OCI-LY7 (cell line): ENCODE data around the gene RAB17. TPM values are rescaled to one million over a fixed set of nuclear protein-coding genes. Genes with fewer than 3 reads are reported as not detected.

Experiments used
- BruUV-seq: library from RNA; stranded (reverse); fragments of 400-500 nt; replicated peaks from 2 replicates; lab custom pipeline; 2021; lab: Mats Ljungman, UMichigan
- CTCF ChIA-PET: fragments of 300-600 bp; sonication (Branson Sonifier 250); formaldehyde crosslinking; loops from one replicate; lab custom pipeline; 2022; ENCODE audit warnings: antibody characterized with exemption; ENCODE audit not compliant: unreplicated experiment; lab: Charles Lee
- POLR2A ChIA-PET: fragments of 300-600 bp; sonication (Branson Sonifier 250); formaldehyde crosslinking; loops from one replicate; lab custom pipeline; 2022; ENCODE audit warnings: antibody characterized with exemption; lab: Charles Lee
- DNase-seq: peaks from one replicate; pipeline ENCODE4 v3.0.0-alpha.2; 2015; ENCODE audit warnings: low spot score
- H2AFZ ChIP-seq: fragments of 200-600 bp; sonication (generic), shearing (Covaris generic); 2 replicates; pipeline ENCODE4 v1.6.1; 2014; ENCODE audit warnings: mild to moderate bottlenecking, antibody characterized with exemption, low read length, moderate library complexity
- H3K27ac ChIP-seq: fragments of 200-600 bp; sonication (generic); 2 replicates; pipeline ENCODE4 v1.5.1; 2014; ENCODE audit warnings: mixed run types, low read depth, mild to moderate bottlenecking, moderate library complexity, low read length, inconsistent platforms; ENCODE audit not compliant: poor library complexity, severe bottlenecking
- H3K36me3 ChIP-seq: fragments of 200-600 bp; sonication (generic); 2 replicates; pipeline ENCODE4 v1.6.1; 2014; ENCODE audit warnings: mild to moderate bottlenecking, antibody characterized with exemption, low read length, moderate library complexity, mixed read lengths; ENCODE audit not compliant: insufficient read depth
- H3K4me1 ChIP-seq: fragments of 200-600 bp; sonication (generic); 2 replicates; pipeline ENCODE4 v1.5.1; 2014; ENCODE audit warnings: mild to moderate bottlenecking, low read length; ENCODE audit not compliant: insufficient read depth, poor library complexity, severe bottlenecking
- H3K4me2 ChIP-seq: fragments of 200-600 bp; sonication (generic); 2 replicates; pipeline ENCODE4 v1.6.1; 2014; ENCODE audit warnings: mild to moderate bottlenecking, low read length
- H3K4me3 ChIP-seq: fragments of 200-600 bp; sonication (generic); 2 replicates; pipeline ENCODE4 v1.5.1; 2014; ENCODE audit warnings: mild to moderate bottlenecking, low read depth, low read length; ENCODE audit not compliant: poor library complexity, severe bottlenecking
- H3K79me2 ChIP-seq: fragments of 200-600 bp; sonication (generic); 2 replicates; pipeline ENCODE4 v1.6.1; 2016; ENCODE audit warnings: low read depth, mild to moderate bottlenecking, low read length, moderate library complexity, mixed read lengths; ENCODE audit not compliant: insufficient read depth
- H3K9me2 ChIP-seq: fragments of 200-600 bp; sonication (generic); 2 replicates; pipeline ENCODE4 v1.6.1; 2016; ENCODE audit warnings: mild to moderate bottlenecking, low read length, mixed read lengths; ENCODE audit not compliant: insufficient read depth
- H3K9me3 ChIP-seq: fragments of 200-600 bp; sonication (generic); 2 replicates; pipeline ENCODE4 v1.6.1; 2014; ENCODE audit warnings: mild to moderate bottlenecking, mixed run types, low read length, mixed read lengths
- H4K20me1 ChIP-seq: fragments of 200-600 bp; sonication (generic); 2 replicates; pipeline ENCODE4 v1.6.1; 2014; ENCODE audit warnings: mild to moderate bottlenecking, antibody characterized with exemption, low read length, moderate library complexity, mixed read lengths; ENCODE audit not compliant: insufficient read depth
- EZH2phosphoT487 ChIP-seq: fragments of 200-600 bp; sonication (generic); IDR thresholded peaks from 2 replicates; pipeline ENCODE4 v1.6.1; 2018; ENCODE audit warnings: low read depth, borderline replicate concordance, mild to moderate bottlenecking, mixed run types, antibody characterized with exemption, low read length, moderate library complexity, mixed read lengths
- intact Hi-C: fragments of 100-400 bp; cut with micrococcal nuclease; formaldehyde crosslinking; loops from one replicate; pipeline ENCODE4 v1.10.0; 2022; ENCODE audit not compliant: unreplicated experiment
- total RNA-seq, 2 experiments: library from RNA; depleted of rRNA in 1 of 2; stranded (reverse); fragments of >200 nt in 1 of 2; shearing (Covaris generic) in 1 of 2; gene quantifications; 2 replicates each; pipeline ENCODE4 v1.2.3, GENCODE V29; 2014 to 2022
- TF ChIP-seq, protein P1 (sequence below): fragments of 200-600 bp; sonication (generic); conservative IDR thresholded peaks from 2 replicates; pipeline ENCODE4 v1.5.1; 2014; ENCODE audit warnings: mild to moderate bottlenecking, antibody characterized with exemption, low read length, moderate library complexity, mixed read lengths

The RAB17 gene
- total RNA-seq, 2 experiments from 2014 or later: not detected

DNA sequence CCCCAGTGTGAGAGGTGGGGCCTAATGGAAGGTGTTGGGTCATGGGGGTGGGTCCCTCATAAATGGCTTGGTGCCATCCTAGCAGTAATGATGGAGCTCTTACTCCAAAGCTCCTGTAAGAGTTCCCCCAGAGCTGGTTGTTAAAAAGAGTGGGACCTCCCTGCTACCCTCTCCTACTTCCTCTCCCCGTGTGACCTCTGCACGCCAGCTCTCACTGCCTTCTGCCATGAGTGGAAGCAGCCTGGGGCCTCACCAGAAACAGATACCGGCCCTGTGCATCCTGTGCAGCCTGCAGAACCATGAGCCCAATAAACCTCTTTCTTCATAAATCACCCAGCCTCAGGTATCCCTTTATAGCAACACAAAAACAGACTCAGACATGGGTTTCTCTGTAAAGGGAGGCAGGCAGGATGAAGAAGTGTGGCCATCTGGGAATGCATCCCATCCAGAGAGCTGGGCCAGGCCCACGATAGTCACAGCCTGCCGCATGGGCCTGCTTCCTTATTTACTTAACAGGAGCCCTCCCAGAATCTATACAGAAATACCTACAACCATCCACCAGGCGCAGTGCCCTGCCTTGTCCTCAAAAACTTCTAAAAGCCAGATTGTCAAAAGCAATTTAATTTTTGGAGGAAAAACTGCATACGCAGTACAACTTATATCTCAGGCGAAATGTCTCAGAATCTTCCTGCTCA lies 16.7 kb downstream of the RAB17 start:
- TF ChIP-seq EZH2phosphoT487: no peak
- no peaks in the 10 kb centered on the region for H4K20me1 ChIP-seq
- no peaks in the 10 kb centered on the region for H3K9me3 ChIP-seq
- H3K4me1 ChIP-seq: no peaks in the 10 kb centered on the region
- H3K4me2 ChIP-seq: no peak overlapping the region
- H2AFZ ChIP-seq: no peak overlapping the region
- no peak overlapping the region for H3K4me3 ChIP-seq
- H3K79me2 ChIP-seq: no peaks in the 10 kb centered on the region
- ChIA-PET POLR2A (interaction anchor here (0.7 kb wide), 1 partner anchor 1867 kb away, joined by 4 read pairs; no protein-coding TSS in a partner anchor), CTCF (no interaction called here)
- no TSS peak for BruUV-seq
- no peak for DNase-seq
- no peaks in the 10 kb centered on the region for H3K9me2 ChIP-seq
- H3K27ac ChIP-seq: no peak overlapping the region
- H3K36me3 ChIP-seq: no peaks in the 10 kb centered on the region
- intact Hi-C loops: loop anchor here (10.0 kb wide), 1 partner anchor 449 kb away; no protein-coding TSS in a partner anchor

DNA sequence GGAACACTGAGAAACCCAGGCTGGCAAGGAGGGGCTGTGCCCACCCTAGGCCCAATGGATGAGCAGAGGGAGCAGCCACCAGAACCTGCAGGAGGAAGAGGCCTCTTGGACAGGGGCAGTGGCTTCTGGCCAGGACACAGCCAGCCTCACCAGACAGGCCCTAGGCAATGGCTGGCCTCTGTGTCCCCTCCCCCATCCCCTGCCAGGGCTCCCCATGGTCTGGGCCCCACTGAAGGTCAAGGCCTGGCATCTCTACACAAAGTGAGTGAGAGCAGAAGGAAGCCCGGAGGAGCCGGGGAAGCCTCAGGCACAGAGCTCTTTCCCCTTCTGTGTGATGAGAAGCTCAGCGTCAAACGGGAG lies 17.8 kb downstream of the RAB17 start:
- Histone ChIP-seq H3K4me2 (no peak overlapping the region), H3K4me3 (no peak overlapping the region), H3K9me2 (no peaks in the 10 kb centered on the region), H4K20me1 (no peaks in the 10 kb centered on the region), H2AFZ (no peak overlapping the region), H3K27ac (no peak overlapping the region), H3K4me1 (no peaks in the 10 kb centered on the region), H3K9me3 (no peaks in the 10 kb centered on the region), H3K36me3 (no peaks in the 10 kb centered on the region), H3K79me2 (no peaks in the 10 kb centered on the region)
- CTCF ChIA-PET: interaction anchor here (0.8 to 3.2 kb wide), 4 partner anchors 15 to 418 kb away, joined by 3 to 36 read pairs (median 6); no protein-coding TSS in a partner anchor
- intact Hi-C loops: loop anchor here (1.0 to 10.0 kb wide), 4 partner anchors 60 to 448 kb away; no protein-coding TSS in a partner anchor
- no TSS peak for BruUV-seq
- POLR2A ChIA-PET: interaction anchor here (0.6 kb wide), 2 partner anchors 192 to 517 kb away, joined by 3 read pairs; no protein-coding TSS in a partner anchor
- DNase-seq: no peak
- TF ChIP-seq, protein P1, sequence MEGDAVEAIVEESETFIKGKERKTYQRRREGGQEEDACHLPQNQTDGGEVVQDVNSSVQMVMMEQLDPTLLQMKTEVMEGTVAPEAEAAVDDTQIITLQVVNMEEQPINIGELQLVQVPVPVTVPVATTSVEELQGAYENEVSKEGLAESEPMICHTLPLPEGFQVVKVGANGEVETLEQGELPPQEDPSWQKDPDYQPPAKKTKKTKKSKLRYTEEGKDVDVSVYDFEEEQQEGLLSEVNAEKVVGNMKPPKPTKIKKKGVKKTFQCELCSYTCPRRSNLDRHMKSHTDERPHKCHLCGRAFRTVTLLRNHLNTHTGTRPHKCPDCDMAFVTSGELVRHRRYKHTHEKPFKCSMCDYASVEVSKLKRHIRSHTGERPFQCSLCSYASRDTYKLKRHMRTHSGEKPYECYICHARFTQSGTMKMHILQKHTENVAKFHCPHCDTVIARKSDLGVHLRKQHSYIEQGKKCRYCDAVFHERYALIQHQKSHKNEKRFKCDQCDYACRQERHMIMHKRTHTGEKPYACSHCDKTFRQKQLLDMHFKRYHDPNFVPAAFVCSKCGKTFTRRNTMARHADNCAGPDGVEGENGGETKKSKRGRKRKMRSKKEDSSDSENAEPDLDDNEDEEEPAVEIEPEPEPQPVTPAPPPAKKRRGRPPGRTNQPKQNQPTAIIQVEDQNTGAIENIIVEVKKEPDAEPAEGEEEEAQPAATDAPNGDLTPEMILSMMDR: no peak
- TF ChIP-seq EZH2phosphoT487: no peak

DNA sequence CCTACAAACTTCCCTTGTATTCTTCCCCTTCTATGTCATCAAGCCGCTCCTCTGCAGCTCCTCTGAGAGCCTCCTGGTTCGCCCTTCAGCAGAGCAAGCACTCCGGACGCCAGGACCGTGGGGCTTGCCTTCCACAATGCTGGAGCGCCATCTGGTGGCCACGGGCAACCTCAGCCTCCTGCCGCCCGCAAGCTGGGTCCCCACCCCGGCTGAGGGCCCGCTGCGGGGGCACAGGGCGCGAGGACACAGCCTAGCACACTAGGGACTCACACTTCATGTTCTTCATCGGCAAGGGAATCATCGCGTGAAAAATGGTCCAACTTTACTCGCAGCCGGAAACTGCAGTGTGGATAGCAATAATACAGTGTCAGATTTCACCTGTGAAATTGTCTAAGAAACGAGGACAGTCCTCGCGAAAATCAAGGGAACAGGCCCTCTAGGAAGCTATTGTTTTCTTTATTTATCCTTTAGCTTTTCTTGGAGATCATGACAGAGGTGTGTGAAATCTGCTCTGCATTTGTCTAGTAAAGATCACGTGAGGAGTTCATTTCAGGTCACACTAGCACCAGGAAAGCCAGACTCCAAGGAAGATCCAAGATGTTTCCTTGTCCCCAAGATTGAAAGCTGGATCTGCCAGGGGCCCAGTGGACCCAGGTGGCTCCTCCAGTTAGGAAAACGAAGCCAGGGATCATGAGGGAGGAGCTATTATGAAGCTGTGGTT lies 18.4 kb downstream of the RAB17 start:
- H3K9me3 ChIP-seq: no peaks in the 10 kb centered on the region
- POLR2A ChIA-PET: interaction anchor here (0.6 to 1.0 kb wide), 3 partner anchors 59 to 517 kb away, joined by 3 read pairs; no protein-coding TSS in a partner anchor
- H3K36me3 ChIP-seq: no peaks in the 10 kb centered on the region
- no peak overlapping the region for H3K4me2 ChIP-seq
- intact Hi-C loops: loop anchor here (1.0 to 10.0 kb wide), 4 partner anchors 60 to 447 kb away; no protein-coding TSS in a partner anchor
- no peaks in the 10 kb centered on the region for H3K4me1 ChIP-seq
- no peak overlapping the region for H3K27ac ChIP-seq
- peak; percentile 91 for DNase-seq
- H3K79me2 ChIP-seq: no peaks in the 10 kb centered on the region
- H4K20me1 ChIP-seq: no peaks in the 10 kb centered on the region
- no peaks in the 10 kb centered on the region for H3K9me2 ChIP-seq
- no peak overlapping the region for H2AFZ ChIP-seq
- BruUV-seq: no TSS peak
- H3K4me3 ChIP-seq: no peak overlapping the region
- CTCF ChIA-PET: interaction anchor here (0.5 to 3.2 kb wide), 8 partner anchors 15 to 417 kb away, joined by 3 to 36 read pairs (median 4); no protein-coding TSS in a partner anchor
- TF ChIP-seq EZH2phosphoT487: no peak
- TF ChIP-seq, protein P1: peak; percentile 99
